B cell (primary cell): ENCODE measurements around the gene MCOLN1. TPM values are rescaled to one million over a fixed set of nuclear protein-coding genes. Genes with fewer than 3 reads are reported as not detected.

Experiments used
- ATAC-seq: fragments of 200-7000 bp; cut with Tn5 transposase; one replicate; pipeline ENCODE4 v1.10.0; 2021; ENCODE audit warnings: low read depth, mild to moderate bottlenecking, moderate number of reproducible peaks, moderate library complexity
- CTCF ChIA-PET: fragments of 350-600 bp; sonication (Branson Sonifier 250); formaldehyde crosslinking; loops from one replicate; lab custom pipeline; 2021; ENCODE audit warnings: antibody characterized with exemption, inconsistent platforms; lab: Charles Lee
- POLR2A ChIA-PET: fragments of 350-600 bp; sonication (Branson Sonifier 250); formaldehyde crosslinking; loops from one replicate; lab custom pipeline; 2021; ENCODE audit warnings: antibody characterized with exemption; lab: Charles Lee
- DNase-seq: peaks from one replicate; pipeline ENCODE4 v3.0.0; 2013
- H2AFZ ChIP-seq: 2 replicates; pipeline ENCODE4 v1.6.1; 2012; ENCODE audit warnings: mild to moderate bottlenecking, low read depth, low read length; ENCODE audit not compliant: insufficient read depth, poor library complexity, severe bottlenecking
- H3K27ac ChIP-seq, 2 donors: 1 replicate in 1 of 2; 2 replicates in 1 of 2; pipeline ENCODE4 v1.5.1; 2012 to 2013; ENCODE audit warnings: low read length in 2 of 2, mild to moderate bottlenecking in 2 of 2, moderate library complexity in 1 of 2
- H3K27me3 ChIP-seq, 4 experiments: fragments of 200-600 bp in 1 of 4; sonication (generic) in 1 of 4; replicated peaks in 1 of 4; 1 replicate in 2 of 4; 2 replicates in 2 of 4; pipeline versions ENCODE4 v1.6.1 to v1.7.0; 2013 to 2016; ENCODE audit warnings: low read length in 3 of 4, mild to moderate bottlenecking in 2 of 4, mixed read lengths in 1 of 4, moderate library complexity in 1 of 4; ENCODE audit not compliant: insufficient read depth in 4 of 4, control insufficient read depth in 3 of 4; ENCODE audit errors: control extremely low read depth in 1 of 4
- H3K36me3 ChIP-seq, 2 experiments: replicated peaks in 1 of 2; 1 replicate in 1 of 2; 2 replicates in 1 of 2; pipeline versions ENCODE4 v1.6.1 to v1.7.1; 2013; ENCODE audit warnings: low read length in 1 of 2; ENCODE audit not compliant: insufficient read depth in 2 of 2, control insufficient read depth in 1 of 2; ENCODE audit errors: control extremely low read depth in 1 of 2, extremely low read depth in 1 of 2
- H3K4me1 ChIP-seq, 2 donors: fragments of 200-600 bp in 1 of 2; sonication (generic) in 1 of 2; 1 replicate in 1 of 2; 2 replicates in 1 of 2; pipeline versions ENCODE4 v1.5.1 to v1.6.1; 2013 to 2017; ENCODE audit warnings: low read length in 2 of 2; ENCODE audit not compliant: control insufficient read depth in 2 of 2, insufficient read depth in 2 of 2
- H3K4me2 ChIP-seq: replicated peaks from 2 replicates; pipeline ENCODE3; 2012; ENCODE audit warnings: mild to moderate bottlenecking, low read depth, low read length; ENCODE audit not compliant: poor library complexity, severe bottlenecking
- H3K4me3 ChIP-seq, 5 experiments: fragments of 200-600 bp in 1 of 5; sonication (generic) in 1 of 5; 1 replicate in 3 of 5; 2 replicates in 2 of 5; pipeline versions ENCODE4 v1.5.1 to v1.7.0; 2011 to 2016; ENCODE audit warnings: low read length in 4 of 5, mild to moderate bottlenecking in 4 of 5, low read depth in 2 of 5, control low read depth in 1 of 5, moderate library complexity in 1 of 5; ENCODE audit not compliant: insufficient read depth in 1 of 5; ENCODE audit errors: control extremely low read depth in 1 of 5, extremely low read depth in 1 of 5
- H3K79me2 ChIP-seq: fragments of 200-600 bp; sonication (generic); one replicate; pipeline ENCODE4 v1.6.0; 2016; ENCODE audit warnings: low read length; ENCODE audit not compliant: control insufficient read depth, insufficient read depth
- H3K9ac ChIP-seq: fragments of 200-600 bp; sonication (generic); 2 replicates; pipeline ENCODE4 v1.6.1; 2017; ENCODE audit warnings: mild to moderate bottlenecking, low read length, moderate library complexity
- H3K9me3 ChIP-seq, 3 donors: one replicate each; pipeline versions ENCODE4 v1.6.1 to v1.7.1; 2013; ENCODE audit warnings: low read length in 2 of 3; ENCODE audit not compliant: control insufficient read depth in 2 of 3, insufficient read depth in 1 of 3; ENCODE audit errors: control extremely low read depth in 1 of 3
- H4K20me1 ChIP-seq: 2 replicates; pipeline ENCODE4 v1.6.0; 2012; ENCODE audit warnings: mild to moderate bottlenecking, low read length; ENCODE audit not compliant: insufficient read depth, control insufficient read depth, poor library complexity, severe bottlenecking
- H3K27ac Mint-ChIP-seq: one replicate; pipeline ENCODE4 v1.8.0; 2021; ENCODE audit warnings: mixed read lengths
- H3K27me3 Mint-ChIP-seq: one replicate; pipeline ENCODE4 v1.8.0; 2021; ENCODE audit warnings: mixed read lengths
- H3K4me1 Mint-ChIP-seq: one replicate; pipeline ENCODE4 v1.8.0; 2021; ENCODE audit warnings: mixed read lengths
- H3K4me3 Mint-ChIP-seq: one replicate; pipeline ENCODE4 v1.8.0; 2021; ENCODE audit warnings: mixed read lengths
- H3K9me3 Mint-ChIP-seq: one replicate; pipeline ENCODE4 v1.8.0; 2022; ENCODE audit warnings: mixed read lengths; ENCODE audit not compliant: insufficient read depth
- EZH2 ChIP-seq: IDR thresholded peaks from 2 replicates; pipeline ENCODE4 v1.6.1; 2012; ENCODE audit warnings: borderline replicate concordance, low read depth, mild to moderate bottlenecking, moderate library complexity, low read length; ENCODE audit not compliant: insufficient read depth, poor library complexity, severe bottlenecking
- WGBS: methylation state at CpG from one replicate; pipeline ENCODE4 v1.1.5; 2013; ENCODE audit warnings: missing lambda C conversion rate; ENCODE audit not compliant: insufficient coverage; 5-methylcytosine and 5-hydroxymethylcytosine counted together
- intact Hi-C: fragments of 100-400 bp; cut with micrococcal nuclease; formaldehyde crosslinking; loops from one replicate; pipeline ENCODE4 v1.10.0; 2022
- polyA plus RNA-seq: library from polyadenylated mRNA; depleted of rRNA; stranded (reverse); fragments of >200 nt; gene quantifications from 2 replicates; pipeline ENCODE4 v1.2.3, GENCODE V29; 2012
- total RNA-seq, 2 donors: library from RNA; stranded (reverse); fragments of 120-200 nt in 1 of 2; gene quantifications; 1 replicate in 1 of 2; 2 replicates in 1 of 2; pipeline versions ENCODE4 v1.2.3 to v1.2.4, GENCODE V29; 2013 to 2022
- TF ChIP-seq, protein P1 (sequence below): fragments of 200-600 bp; IDR thresholded peaks from one replicate; pipeline ENCODE4 v1.8.0; 2022; ENCODE audit warnings: antibody characterized with exemption, mild to moderate bottlenecking

MCOLN1 gene
- total and polyA plus RNA-seq, 2 donors (not counting 1 experiment from before 2014, with no cell fraction given): 12.5 to 19.0 TPM

DNA sequence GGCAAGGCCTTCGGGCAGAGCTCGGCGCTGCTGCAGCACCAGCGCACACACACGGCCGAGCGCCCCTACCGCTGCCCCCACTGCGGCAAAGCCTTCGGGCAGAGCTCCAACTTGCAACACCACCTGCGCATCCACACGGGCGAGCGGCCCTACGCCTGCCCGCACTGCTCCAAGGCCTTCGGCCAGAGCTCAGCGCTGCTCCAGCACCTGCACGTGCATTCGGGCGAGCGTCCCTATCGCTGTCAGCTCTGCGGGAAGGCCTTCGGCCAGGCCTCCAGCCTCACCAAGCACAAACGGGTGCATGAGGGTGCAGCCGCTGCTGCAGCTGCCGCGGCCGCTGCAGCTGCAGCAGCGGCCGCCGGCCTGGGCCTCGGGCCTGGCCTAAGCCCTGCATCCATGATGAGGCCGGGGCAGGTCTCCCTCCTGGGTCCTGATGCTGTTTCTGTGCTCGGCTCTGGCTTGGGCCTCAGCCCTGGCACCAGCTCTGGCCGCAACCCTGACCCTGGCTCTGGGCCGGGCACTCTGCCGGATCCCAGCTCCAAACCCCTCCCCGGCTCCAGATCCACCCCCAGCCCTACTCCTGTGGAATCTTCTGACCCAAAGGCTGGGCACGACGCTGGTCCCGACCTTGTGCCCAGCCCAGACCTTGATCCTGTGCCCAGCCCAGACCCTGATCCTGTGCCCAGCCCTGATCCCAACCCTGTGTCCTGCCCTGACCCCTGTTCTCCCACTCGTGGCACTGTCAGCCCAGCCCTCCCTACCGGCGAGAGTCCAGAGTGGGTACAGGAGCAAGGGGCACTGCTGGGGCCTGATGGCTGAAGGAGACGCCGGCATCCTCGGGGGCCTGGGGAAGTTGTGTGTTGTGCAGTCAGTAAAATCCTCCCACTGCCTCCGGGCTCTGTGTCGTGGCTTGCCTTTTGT lies 2.0 kb upstream of the MCOLN1 start:
- Mint-ChIP-seq H3K27me3 (no peaks in the 10 kb centered on the region), H3K4me1 (peaks cover 22% of the 10 kb centered on the region), H3K4me3 (no peak overlapping the region), H3K27ac (no peak overlapping the region), H3K9me3 (no peaks in the 10 kb centered on the region)
- no peak for DNase-seq
- Histone ChIP-seq H2AFZ (no peak overlapping the region), H3K9me3 (peaks cover 0 to 3% (median 0%) of the 10 kb centered on the region in 3 donors), H3K4me2 (no peak overlapping the region), H3K27ac (no peak overlapping the region), H3K9ac (no peak overlapping the region), H4K20me1 (no peaks in the 10 kb centered on the region), H3K4me3 (no peak overlapping the region), H3K27me3 (no peaks in the 10 kb centered on the region), H3K36me3 (no peaks in the 10 kb centered on the region), H3K79me2 (peaks cover 3% of the 10 kb centered on the region), H3K4me1 (peaks cover 22 to 32% of the 10 kb centered on the region in 2 donors)
- TF ChIP-seq, protein P1, sequence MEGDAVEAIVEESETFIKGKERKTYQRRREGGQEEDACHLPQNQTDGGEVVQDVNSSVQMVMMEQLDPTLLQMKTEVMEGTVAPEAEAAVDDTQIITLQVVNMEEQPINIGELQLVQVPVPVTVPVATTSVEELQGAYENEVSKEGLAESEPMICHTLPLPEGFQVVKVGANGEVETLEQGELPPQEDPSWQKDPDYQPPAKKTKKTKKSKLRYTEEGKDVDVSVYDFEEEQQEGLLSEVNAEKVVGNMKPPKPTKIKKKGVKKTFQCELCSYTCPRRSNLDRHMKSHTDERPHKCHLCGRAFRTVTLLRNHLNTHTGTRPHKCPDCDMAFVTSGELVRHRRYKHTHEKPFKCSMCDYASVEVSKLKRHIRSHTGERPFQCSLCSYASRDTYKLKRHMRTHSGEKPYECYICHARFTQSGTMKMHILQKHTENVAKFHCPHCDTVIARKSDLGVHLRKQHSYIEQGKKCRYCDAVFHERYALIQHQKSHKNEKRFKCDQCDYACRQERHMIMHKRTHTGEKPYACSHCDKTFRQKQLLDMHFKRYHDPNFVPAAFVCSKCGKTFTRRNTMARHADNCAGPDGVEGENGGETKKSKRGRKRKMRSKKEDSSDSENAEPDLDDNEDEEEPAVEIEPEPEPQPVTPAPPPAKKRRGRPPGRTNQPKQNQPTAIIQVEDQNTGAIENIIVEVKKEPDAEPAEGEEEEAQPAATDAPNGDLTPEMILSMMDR: no peak
- TF ChIP-seq EZH2: no peak
- intact Hi-C loops: loop anchor here (5.0 kb wide), 1 partner anchor 1798 kb away; the partner anchor contains the start of genes CATSPERD and LONP1
- POLR2A ChIA-PET: interaction anchor here (1.0 kb wide), 1 partner anchor 94 kb away, joined by 3 read pairs; no protein-coding TSS in a partner anchor
- ATAC-seq: no peak
- WGBS: 96% methylated on average over 49 of the region's 51 CpGs
- CTCF ChIA-PET: interaction anchor here (0.8 kb wide), 1 partner anchor 86 kb away, joined by 3 read pairs; no protein-coding TSS in a partner anchor
